ENCODE measurements around the gene CATSPER3.

DNA sequence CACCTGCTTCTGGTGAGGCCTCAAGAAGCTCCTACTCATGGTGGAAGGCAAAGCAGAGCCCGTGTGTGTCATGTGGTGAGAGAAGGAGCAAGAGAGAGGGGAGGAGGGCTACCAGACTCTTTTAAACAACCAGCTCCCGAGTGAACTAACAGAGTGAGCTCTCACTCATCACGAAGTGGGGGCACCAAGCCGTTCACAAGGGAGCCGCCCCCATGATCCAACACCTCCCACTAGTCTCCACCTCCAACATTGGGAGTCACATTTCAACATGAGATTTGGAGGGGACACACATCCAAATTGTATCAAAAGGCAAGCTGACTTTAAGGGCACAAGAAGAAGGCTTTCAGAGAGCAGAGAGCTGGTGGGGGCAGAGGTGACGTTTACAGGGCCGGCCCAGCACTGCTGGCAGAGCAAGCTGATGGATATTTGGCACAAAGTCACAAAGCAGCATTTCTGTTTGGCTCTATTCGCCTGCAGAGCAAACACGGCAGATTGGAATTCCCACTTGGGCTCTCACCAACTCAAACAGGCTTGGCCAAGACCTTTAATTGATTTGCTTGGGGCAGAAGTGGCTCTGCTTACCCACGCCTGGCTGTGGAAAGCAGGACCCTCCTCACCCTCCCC, 46.4 kb downstream of the CATSPER3 start:
- TF ChIP-seq, protein P1, sequence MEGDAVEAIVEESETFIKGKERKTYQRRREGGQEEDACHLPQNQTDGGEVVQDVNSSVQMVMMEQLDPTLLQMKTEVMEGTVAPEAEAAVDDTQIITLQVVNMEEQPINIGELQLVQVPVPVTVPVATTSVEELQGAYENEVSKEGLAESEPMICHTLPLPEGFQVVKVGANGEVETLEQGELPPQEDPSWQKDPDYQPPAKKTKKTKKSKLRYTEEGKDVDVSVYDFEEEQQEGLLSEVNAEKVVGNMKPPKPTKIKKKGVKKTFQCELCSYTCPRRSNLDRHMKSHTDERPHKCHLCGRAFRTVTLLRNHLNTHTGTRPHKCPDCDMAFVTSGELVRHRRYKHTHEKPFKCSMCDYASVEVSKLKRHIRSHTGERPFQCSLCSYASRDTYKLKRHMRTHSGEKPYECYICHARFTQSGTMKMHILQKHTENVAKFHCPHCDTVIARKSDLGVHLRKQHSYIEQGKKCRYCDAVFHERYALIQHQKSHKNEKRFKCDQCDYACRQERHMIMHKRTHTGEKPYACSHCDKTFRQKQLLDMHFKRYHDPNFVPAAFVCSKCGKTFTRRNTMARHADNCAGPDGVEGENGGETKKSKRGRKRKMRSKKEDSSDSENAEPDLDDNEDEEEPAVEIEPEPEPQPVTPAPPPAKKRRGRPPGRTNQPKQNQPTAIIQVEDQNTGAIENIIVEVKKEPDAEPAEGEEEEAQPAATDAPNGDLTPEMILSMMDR (IDR thresholded peaks at IDR 0.05) = no peak
- TF ChIP-seq, protein P2, sequence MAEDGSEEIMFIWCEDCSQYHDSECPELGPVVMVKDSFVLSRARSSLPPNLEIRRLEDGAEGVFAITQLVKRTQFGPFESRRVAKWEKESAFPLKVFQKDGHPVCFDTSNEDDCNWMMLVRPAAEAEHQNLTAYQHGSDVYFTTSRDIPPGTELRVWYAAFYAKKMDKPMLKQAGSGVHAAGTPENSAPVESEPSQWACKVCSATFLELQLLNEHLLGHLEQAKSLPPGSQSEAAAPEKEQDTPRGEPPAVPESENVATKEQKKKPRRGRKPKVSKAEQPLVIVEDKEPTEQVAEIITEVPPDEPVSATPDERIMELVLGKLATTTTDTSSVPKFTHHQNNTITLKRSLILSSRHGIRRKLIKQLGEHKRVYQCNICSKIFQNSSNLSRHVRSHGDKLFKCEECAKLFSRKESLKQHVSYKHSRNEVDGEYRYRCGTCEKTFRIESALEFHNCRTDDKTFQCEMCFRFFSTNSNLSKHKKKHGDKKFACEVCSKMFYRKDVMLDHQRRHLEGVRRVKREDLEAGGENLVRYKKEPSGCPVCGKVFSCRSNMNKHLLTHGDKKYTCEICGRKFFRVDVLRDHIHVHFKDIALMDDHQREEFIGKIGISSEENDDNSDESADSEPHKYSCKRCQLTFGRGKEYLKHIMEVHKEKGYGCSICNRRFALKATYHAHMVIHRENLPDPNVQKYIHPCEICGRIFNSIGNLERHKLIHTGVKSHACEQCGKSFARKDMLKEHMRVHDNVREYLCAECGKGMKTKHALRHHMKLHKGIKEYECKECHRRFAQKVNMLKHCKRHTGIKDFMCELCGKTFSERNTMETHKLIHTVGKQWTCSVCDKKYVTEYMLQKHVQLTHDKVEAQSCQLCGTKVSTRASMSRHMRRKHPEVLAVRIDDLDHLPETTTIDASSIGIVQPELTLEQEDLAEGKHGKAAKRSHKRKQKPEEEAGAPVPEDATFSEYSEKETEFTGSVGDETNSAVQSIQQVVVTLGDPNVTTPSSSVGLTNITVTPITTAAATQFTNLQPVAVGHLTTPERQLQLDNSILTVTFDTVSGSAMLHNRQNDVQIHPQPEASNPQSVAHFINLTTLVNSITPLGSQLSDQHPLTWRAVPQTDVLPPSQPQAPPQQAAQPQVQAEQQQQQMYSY (CRISPR knock-in tag; IDR thresholded peaks at IDR 0.05) = no peak
- TF ChIP-seq ETV6 (CRISPR knock-in tag; IDR thresholded peaks at IDR 0.05) (no peak), FOXP1 (CRISPR knock-in tag; IDR thresholded peaks at IDR 0.05; ENCODE audit: borderline replicate concordance) (no peak), ZNF263 (CRISPR knock-in tag; IDR thresholded peaks at IDR 0.05; ENCODE audit: low read depth) (no peak), JUN (CRISPR knock-in tag; IDR thresholded peaks at IDR 0.05) (no peak)
- TF ChIP-seq, protein P3, sequence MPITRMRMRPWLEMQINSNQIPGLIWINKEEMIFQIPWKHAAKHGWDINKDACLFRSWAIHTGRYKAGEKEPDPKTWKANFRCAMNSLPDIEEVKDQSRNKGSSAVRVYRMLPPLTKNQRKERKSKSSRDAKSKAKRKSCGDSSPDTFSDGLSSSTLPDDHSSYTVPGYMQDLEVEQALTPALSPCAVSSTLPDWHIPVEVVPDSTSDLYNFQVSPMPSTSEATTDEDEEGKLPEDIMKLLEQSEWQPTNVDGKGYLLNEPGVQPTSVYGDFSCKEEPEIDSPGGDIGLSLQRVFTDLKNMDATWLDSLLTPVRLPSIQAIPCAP (CRISPR knock-in tag; IDR thresholded peaks at IDR 0.05) = no peak
- TF ChIP-seq, protein P4, sequence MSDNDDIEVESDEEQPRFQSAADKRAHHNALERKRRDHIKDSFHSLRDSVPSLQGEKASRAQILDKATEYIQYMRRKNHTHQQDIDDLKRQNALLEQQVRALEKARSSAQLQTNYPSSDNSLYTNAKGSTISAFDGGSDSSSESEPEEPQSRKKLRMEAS (CRISPR knock-in tag; IDR thresholded peaks at IDR 0.05) = no peak
- TF ChIP-seq, protein P5, sequence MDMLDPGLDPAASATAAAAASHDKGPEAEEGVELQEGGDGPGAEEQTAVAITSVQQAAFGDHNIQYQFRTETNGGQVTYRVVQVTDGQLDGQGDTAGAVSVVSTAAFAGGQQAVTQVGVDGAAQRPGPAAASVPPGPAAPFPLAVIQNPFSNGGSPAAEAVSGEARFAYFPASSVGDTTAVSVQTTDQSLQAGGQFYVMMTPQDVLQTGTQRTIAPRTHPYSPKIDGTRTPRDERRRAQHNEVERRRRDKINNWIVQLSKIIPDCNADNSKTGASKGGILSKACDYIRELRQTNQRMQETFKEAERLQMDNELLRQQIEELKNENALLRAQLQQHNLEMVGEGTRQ (CRISPR knock-in tag; IDR thresholded peaks at IDR 0.05) = no peak
- TF ChIP-seq, protein P6, sequence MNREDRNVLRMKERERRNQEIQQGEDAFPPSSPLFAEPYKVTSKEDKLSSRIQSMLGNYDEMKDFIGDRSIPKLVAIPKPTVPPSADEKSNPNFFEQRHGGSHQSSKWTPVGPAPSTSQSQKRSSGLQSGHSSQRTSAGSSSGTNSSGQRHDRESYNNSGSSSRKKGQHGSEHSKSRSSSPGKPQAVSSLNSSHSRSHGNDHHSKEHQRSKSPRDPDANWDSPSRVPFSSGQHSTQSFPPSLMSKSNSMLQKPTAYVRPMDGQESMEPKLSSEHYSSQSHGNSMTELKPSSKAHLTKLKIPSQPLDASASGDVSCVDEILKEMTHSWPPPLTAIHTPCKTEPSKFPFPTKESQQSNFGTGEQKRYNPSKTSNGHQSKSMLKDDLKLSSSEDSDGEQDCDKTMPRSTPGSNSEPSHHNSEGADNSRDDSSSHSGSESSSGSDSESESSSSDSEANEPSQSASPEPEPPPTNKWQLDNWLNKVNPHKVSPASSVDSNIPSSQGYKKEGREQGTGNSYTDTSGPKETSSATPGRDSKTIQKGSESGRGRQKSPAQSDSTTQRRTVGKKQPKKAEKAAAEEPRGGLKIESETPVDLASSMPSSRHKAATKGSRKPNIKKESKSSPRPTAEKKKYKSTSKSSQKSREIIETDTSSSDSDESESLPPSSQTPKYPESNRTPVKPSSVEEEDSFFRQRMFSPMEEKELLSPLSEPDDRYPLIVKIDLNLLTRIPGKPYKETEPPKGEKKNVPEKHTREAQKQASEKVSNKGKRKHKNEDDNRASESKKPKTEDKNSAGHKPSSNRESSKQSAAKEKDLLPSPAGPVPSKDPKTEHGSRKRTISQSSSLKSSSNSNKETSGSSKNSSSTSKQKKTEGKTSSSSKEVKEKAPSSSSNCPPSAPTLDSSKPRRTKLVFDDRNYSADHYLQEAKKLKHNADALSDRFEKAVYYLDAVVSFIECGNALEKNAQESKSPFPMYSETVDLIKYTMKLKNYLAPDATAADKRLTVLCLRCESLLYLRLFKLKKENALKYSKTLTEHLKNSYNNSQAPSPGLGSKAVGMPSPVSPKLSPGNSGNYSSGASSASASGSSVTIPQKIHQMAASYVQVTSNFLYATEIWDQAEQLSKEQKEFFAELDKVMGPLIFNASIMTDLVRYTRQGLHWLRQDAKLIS (CRISPR knock-in tag; IDR thresholded peaks at IDR 0.05; ENCODE audit: borderline replicate concordance) = no peak

Data from WTC11 (cell line).